Ramos (cell line): Measurements from ENCODE around the gene ARHGAP26.
"Not testable (repeated sequence)": the region's sequence is repeated elsewhere in the genome, so short reads cannot be mapped to it uniquely, and the experiment has no call there.

Experiments used
- in situ Hi-C: fragments of 300-500 bp; cut with MboI; formaldehyde crosslinking; loops from one replicate; pipeline ENCODE4 v1.14.3; 2022; ENCODE audit warnings: low sequenced_read_pairs; ENCODE audit not compliant: unreplicated experiment

The ARHGAP26 gene

DNA sequence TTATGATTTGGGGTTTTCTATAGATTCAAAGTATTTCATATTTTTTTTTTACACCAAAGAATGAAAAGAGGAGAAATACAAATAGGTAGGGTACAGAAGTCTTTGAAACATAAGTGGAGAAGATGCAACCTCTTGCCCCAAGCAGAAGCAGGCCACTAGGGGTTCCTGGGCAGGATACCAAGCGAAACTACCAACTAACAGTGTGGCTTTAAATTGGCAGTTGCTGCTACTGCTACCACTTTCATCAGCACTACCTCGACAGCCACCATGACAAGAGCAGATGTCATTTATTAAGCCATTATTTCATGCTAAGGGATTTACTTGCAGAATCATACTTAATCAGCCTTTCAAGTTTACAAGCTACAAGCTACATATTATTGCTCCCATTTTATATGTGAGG, 345.2 kb downstream of the ARHGAP26 start:
- in situ Hi-C loops: no loop called here

DNA sequence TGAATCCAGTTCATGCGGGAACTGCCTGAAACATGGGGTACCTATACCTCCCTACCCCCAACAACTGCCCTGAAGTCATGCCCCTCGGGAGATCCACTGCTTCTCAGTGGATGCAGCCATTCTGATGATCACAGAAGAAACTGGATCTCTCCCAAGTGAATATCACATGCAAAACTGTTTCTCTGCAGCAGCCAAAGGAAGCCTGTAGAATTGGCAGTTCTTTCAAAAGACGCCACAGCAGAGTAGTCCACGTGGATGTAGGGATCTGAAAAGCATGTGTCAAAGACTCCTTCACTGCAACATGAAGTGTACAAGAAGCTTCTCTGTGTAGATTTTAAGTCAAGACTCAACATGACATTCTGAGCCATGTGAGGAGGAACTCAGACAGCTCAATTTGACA, 346.6 kb downstream of the ARHGAP26 start:
- in situ Hi-C loops: no loop called here

DNA sequence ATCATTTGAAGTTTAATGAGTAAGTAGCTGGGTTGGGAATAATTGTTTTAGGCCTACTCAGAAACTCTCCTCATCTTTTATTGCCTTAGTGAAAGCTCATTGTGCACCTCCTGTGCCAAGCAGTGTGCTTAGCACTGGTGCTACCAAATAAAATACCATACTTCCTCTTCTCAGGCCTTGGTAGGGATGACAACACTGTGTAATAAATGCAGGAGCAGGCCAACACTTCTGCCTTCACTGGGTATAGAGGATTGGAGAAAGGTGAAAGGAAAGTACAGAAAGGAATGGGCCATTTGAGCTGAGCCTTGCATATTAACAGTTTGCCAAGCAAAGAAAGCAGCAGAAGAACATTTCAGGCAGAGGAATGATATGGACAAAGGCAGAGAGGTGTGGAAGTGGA, 347.6 kb downstream of the ARHGAP26 start:
- in situ Hi-C loops: no loop called here

DNA sequence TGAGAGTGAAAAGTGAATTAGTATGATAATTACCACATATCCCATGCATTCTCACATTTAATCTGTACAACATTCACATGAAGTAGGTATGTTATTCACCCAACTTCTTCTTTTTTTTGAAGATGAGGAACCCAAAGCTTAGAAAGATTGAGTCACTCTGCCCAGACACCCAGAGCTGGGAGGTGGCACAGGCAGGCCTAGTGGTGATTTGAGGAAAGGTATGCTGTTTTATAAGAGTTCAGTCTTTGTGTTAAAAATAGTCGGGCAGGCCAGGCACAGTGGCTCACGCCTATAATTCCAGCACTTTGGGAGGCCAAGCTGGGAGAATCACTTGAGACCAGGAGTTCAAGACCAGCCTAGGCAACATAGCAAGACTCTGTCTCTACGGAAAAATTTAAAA, 348.0 kb downstream of the ARHGAP26 start:
- in situ Hi-C loops: no loop called here

DNA sequence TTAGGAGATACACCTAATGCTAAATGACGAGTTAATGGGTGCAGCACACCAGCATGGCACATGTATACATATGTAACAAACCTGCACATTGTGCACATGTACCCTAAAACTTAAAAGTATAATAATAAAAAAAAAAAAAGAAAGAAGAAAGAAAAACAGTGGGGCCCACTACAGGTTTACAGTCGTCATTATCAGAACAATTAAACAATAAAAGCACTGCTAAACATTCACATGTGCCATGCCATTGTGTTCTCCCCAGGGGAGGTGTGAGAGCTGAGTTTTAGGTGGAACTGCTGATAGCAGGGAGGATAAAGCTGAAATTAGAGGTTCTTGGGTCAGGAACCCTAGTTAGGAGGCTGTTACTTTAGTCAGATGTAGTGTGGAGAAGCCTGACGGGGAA, 348.6 kb downstream of the ARHGAP26 start:
- in situ Hi-C loops: not testable (repeated sequence)

DNA sequence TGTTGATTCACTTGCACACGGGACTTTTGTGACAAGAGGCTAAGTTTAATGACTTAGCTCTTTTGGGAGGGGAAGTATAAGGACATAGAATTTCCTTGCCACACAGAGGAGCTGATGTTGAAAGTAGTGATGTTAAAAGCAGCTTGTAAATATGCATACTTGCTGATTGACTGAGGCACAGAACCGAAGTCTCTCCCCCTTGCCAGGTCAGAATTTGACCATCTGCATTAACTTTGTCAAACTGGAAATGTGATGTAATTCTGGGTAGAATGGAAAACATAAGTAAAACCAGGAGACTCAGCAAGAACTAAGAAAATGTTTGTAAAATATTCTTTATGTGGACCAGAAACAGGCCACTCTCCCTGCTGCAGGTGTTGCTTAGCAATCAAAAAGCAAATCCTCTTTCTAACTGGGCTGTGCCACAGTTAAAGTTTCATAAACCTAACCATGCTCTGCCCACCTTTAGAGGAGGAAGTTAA, 349.2 kb downstream of the ARHGAP26 start:
- in situ Hi-C loops: no loop called here

DNA sequence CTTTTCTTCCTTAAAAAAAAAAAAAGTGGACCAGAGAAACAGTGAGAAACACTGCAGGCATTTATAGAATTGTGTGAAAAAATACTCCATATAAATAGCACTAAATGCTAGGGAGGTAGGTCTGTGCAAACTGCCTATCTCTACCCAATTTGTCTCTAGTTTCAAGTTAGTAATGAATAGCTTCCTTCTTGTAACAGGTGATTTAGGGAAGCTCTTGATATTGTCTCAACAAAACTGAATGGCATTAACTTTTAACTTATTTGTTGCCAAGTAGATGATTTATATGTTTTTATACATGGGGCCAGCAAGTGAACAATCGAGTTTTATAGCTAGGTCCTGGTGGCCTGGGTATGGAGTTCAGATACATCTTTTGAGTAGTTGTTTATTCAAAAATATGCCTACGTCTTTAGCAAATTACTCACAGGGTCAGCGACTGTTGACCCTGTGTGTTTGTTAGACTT, 349.7 kb downstream of the ARHGAP26 start:
- in situ Hi-C loops: no loop called here

DNA sequence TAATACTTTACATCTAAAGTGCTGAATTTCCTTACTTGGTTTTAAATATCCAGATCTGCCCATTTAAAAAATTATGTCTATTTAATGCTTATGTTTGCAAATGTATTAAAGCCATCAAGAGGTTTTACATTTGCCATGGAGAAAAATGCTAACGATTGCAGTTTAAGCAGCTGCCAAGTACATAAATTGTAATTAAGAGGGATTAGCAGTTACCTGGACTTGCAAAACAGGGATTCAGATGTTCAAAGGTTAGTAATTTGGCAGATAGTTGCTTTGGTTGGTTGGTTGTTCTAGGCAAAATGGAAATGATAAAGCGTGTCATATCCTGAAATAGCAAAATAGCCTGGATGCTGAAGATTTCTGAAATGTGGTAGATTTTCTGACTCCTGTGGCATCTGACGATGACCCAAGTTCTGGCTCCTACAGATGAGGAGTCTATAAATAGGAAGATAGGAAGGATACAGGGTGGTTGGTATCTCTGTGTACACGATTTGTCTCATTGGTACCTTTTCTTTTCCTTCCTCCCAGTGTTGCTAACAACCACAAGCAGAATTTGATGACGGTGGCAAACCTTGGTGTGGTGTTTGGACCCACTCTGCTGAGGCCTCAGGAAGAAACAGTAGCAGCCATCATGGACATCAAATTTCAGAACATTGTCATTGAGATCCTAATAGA, 350.4 kb downstream of the ARHGAP26 start:
- in situ Hi-C loops: no loop called here

DNA sequence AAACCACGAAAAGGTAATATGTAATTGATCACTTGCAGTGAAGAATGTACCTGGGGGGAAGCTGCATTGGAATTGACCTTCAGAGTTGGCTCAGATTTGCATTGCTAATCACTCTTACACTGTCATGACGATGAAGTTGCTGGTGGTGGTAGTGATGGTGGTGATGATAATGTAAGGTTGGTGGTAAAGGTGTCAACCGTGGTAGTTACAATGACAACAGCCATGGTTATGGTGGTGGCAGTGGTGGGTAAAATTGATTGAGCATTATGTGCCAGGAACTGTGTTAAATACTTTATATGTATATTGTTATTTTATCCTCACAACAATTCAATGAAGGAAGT, 350.9 kb downstream of the ARHGAP26 start:
- in situ Hi-C loops: no loop called here

DNA sequence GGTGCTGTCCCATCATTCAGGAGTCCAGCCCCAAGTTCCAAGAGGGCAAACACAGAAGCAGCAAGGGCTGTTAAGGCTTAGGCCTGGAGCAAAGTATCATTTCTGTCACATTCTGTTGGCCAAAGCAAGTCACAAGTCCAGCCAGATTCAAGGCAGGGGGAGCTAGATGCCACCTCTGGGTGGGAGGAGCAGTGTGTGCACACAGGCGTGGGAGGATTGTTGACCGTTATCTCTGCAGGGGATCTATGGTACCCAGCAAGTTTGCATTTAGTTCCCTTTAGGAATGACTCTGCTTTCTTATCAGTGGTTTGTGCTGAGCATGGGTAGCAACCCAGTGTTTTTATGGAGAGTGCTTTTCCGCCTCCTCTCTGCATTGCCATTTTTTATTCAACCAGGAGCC, 354.4 kb downstream of the ARHGAP26 start:
- in situ Hi-C loops: no loop called here

DNA sequence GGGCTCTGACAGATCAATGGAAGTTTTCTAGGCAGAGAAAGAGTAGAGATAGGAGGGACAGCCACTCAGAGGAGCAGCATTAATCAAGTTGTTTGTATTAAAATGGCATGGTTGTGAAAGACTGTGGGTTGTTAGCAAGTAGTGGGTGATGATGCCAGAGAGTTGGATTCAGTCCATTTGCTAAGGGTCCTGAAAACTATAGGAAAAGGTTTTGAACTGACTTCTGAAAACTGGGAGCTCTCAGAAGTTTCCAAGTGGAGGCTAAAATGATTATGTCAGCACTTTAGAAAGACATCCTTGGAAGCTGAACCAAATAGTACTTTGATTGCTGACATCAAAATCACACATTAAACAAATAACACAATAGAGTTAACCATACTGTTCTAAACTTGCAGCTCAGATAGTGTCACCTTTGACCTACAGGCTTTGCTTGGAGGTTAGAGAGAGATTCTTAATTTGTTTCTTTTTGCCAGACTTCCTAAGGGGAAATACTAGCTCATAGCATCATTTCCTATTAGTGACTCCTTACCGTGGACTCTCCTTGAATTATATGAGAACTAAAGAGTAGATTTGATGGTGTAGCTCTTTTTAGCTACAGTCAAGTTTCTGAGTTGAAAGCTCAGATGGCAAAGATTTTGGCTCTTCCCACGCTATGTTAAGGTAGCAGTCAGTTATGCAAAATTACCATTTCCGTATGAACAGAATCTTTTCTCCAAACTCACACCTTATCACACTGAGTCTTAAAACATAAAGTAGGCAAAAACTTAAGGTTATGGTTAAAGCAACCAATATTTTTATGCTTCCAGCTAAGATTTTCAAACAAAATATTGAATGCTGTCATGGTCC, 356.2 kb downstream of the ARHGAP26 start:
- in situ Hi-C loops: no loop called here

DNA sequence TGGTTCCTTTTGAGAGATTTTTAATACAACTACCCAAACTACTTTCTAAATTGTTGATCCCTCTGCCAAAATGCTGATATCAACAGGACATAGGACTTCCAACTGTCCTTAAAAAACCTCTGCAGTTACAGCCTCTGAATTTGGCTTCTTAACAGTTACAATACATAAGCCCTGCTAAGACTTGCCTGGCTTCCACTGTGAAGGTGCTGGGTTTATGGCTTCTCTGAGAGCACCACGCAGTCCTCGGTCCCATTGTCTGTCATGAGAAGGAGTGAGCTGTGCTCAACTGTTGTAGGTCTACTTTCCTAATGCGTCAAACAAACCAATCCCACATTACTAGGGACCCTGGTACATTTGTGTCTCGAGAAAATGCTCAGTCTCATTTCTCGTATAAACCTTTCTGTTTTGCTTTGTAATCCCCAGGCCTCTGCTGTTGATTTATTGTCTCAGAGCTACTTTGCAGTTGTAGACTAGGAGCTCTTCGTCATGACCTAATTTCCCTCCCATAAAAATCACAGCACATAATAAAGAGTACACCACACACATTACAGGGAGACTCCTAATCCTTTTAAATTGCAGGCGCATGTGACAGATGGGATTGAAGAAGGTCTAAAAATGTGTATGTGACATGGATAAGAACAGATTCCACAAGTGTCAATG, 358.4 kb downstream of the ARHGAP26 start:
- in situ Hi-C loops: no loop called here

DNA sequence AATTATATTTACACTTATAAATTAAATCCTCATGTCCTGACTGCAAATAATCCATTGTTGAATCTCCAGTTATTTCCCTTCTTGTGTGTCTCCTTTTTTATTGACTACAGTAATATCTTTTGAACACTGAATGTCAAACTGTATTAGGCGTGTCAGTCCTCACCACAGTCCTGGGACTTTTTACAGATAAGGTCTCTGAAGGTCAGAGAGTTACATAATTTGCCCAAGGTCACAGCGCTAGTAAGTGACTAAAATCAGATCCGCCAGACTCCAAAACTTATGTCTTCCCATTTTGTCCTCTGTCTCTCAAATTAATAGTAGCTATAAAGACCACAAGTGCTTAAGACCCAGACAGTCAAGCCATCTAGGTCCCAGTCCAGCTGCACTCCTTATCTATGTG, 359.0 kb downstream of the ARHGAP26 start:
- in situ Hi-C loops: no loop called here

DNA sequence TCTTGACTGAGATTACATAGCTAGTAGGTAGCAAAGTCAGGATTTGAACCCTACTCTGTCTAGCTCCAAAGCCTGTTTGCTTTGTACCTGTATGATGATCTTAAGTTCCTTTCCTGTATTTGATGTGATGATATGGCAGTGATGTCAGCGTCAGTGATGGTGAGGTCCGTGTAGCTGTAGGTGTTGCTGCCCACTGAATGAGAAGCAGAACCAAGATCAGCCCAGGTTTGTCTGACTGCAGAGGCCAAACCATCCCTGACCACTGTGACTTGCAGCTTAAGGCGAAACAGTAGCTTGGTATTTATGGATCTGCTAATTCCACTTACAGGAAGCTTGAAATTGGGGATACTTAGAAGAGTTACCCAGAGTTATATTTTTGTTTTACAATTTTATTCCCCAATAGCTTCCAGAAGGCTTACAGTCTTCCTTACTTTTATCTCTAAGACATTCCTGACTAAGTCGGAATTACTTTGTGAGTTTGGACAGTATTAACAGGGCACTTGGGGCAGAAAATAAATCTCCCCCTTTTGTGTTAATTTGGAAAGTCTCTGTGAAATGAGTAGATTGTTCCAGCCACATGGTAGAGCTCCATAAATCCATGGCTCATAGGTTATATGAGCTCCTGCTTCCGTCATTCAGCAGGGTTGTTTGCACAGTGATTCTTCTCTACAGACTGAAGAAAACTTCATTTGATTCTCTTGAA, 359.9 kb downstream of the ARHGAP26 start:
- in situ Hi-C loops: no loop called here

DNA sequence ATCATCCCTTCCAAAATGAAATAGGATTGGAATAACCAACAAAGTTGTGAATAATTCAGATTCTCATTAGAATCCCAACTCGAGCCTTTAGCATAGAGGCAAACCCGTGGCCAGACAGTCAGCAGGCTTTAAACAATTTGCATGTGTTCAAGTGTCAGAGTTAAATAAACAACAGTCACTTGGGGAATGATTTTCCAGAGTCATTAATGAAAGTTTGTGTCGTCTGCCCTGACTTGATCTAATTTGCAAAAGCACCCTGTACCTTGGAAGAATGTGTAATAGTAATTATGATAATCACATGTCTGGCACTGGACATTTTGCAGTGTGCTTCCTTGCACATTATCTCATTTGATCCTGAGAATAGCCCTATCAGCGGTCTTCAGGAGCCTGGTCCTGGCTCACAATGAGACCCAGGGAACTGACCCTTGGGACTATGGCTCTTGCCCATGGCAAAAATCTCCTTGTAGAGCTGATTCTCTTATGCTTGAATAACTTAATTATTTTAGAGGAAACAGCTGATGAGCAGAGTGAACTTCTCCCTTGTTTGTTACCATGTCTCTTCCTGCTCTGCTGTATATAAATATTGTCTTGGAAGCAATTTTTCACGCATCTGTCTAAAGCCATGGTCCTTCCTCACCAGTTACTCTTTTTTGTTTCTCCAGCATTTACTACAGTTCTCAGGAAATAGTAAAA, 360.6 kb downstream of the ARHGAP26 start:
- in situ Hi-C loops: no loop called here

DNA sequence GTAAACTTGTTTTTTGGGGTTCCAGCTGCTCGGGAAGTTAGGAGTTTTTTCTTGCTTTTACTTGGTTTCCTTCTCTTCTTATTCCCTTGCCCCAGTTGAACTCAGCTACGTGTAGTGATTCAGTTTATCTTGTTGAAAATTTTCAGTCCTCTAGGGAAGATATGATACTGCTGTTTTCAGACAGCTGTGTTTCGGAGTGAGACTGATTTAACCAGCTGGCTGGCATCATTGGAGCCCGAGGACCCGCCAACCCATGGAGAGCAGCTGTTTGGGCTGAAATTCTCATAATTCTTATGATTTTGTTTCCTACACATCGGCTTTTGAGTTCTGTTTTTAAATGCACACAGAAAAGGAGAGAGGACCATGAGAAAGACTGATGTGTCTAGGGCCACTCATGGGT, 361.8 kb downstream of the ARHGAP26 start:
- in situ Hi-C loops: no loop called here

DNA sequence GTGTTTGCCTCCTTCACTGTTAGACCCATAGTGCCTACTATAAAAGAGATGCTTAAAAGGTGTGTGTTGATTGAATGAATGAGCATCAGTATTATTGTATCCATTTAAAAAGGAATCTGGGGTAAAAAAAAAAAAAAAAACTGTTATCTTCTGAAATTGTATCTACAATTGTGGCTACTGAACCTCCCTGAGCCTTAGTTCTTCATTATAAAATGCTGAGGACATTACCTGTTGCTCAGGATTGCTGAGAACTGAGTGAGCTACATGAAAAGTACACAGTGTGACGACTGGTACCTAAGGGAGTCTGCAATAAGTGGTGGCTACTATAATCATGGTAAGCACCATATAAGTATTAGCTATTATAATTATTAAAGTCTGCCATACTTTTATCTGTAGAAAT, 362.6 kb downstream of the ARHGAP26 start:
- in situ Hi-C loops: no loop called here

DNA sequence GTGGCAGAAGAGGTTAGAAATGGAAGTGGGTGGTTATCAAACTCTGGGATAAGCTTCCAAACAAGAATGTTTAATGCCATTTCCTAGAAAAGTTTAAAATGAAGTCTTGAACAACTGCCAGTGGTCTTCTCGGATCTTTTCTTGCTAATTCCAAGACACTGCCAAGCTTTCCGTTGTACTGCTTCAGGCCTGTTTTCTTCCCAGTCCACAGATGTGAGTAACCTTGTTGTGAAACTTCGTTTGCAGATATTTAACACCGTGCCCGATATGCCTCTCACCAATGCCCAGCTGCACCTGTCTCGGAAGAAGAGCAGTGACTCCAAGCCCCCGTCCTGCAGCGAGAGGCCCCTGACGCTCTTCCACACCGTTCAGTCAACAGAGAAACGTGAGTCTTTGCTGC, 363.5 kb downstream of the ARHGAP26 start:
- in situ Hi-C loops: no loop called here

DNA sequence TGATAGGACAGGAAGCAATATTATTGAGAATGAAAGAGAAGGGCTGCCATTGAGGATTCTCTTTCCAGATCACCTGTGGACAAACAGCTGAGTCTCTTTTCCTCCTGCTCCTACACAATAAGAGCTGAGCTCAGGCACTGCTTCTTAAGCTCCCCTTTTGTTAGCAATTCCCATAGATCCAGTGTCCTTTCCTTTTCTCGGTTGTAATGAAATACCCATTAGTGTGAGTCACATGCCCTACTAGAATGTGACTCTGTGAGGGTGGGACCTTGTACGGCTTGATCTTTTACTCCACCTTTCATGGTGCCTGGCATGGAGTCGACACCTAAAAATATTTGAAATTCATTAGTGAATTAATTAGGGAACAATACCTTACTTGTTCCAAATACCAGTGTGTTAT, 364.1 kb downstream of the ARHGAP26 start:
- in situ Hi-C loops: no loop called here

DNA sequence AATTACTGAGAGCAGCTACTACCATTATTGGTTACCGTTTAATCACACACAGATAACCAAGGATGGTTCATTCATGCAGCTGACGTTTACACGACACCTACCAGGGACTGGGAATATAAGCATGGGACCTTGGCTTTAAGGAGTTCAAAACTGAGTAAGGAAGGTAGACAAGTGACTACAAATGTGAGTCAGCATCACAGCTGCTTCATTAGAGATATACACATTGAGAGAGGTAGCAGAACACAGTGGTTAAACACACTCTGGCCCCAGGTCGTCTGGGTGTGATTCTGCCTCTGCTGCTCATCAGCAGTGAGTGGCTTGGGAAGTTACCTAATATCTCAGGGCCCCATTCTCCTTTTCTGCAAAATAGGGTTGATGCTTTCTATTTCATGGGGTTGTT, 364.7 kb downstream of the ARHGAP26 start:
- in situ Hi-C loops: no loop called here
